MM.1S (cell line): Measurements from ENCODE around the gene FRA10AC1.
A peak's percentile ranks its signal among the peaks of the same experiment; 100 is the strongest.

ENCODE experiments used
- DNase-seq: peaks from one replicate; pipeline ENCODE4 v3.0.0-alpha.2; 2015
- H2AFZ ChIP-seq: fragments of 300-600 bp; sonication (generic); 2 replicates; pipeline ENCODE4 v1.6.0; 2016; ENCODE audit warnings: antibody characterized with exemption, low read length
- H3F3A ChIP-seq: fragments of 300-600 bp; sonication (generic); 2 replicates; pipeline ENCODE4 v1.6.1; 2016; ENCODE audit warnings: mild to moderate bottlenecking, antibody characterized with exemption, low read length, moderate library complexity, mixed read lengths; ENCODE audit not compliant: insufficient read depth
- H3K27ac ChIP-seq: fragments of 300-600 bp; sonication (generic); 2 replicates; pipeline ENCODE4 v1.5.1; 2016; ENCODE audit warnings: mild to moderate bottlenecking, low read length
- H3K27me3 ChIP-seq: fragments of 300-600 bp; sonication (generic); replicated peaks from 2 replicates; pipeline ENCODE4 v1.6.0; 2016; ENCODE audit warnings: low read length; ENCODE audit not compliant: insufficient read depth
- H3K36me3 ChIP-seq: fragments of 300-600 bp; sonication (generic); replicated peaks from 2 replicates; pipeline ENCODE4 v1.6.1; 2016; ENCODE audit warnings: mild to moderate bottlenecking, low read length, mixed read lengths; ENCODE audit not compliant: insufficient read depth
- H3K4me1 ChIP-seq: fragments of 300-600 bp; sonication (generic); 2 replicates; pipeline ENCODE4 v1.6.1; 2016; ENCODE audit warnings: low read length, mixed read lengths
- H3K4me2 ChIP-seq: fragments of 300-600 bp; sonication (generic); 2 replicates; pipeline ENCODE4 v1.6.0; 2016; ENCODE audit warnings: low read depth, low read length
- H3K4me3 ChIP-seq: fragments of 300-600 bp; sonication (generic); 2 replicates; pipeline ENCODE4 v1.5.1; 2016; ENCODE audit warnings: low read length, mixed read lengths
- H3K79me2 ChIP-seq: fragments of 300-600 bp; sonication (generic); 2 replicates; pipeline ENCODE4 v1.6.1; 2016; ENCODE audit warnings: mixed run types, low read length, mixed read lengths
- H3K9ac ChIP-seq: fragments of 300-600 bp; sonication (generic); 2 replicates; pipeline ENCODE4 v1.6.1; 2016; ENCODE audit warnings: low read length, mixed read lengths
- H3K9me2 ChIP-seq: fragments of 300-600 bp; sonication (generic); replicated peaks from 2 replicates; pipeline ENCODE4 v1.6.1; 2016; ENCODE audit warnings: mild to moderate bottlenecking, low read length, mixed read lengths; ENCODE audit not compliant: insufficient read depth
- H3K9me3 ChIP-seq: fragments of 300-600 bp; sonication (generic); replicated peaks from 2 replicates; pipeline ENCODE4 v1.6.1; 2016; ENCODE audit warnings: mild to moderate bottlenecking, low read length, mixed read lengths; ENCODE audit not compliant: insufficient read depth
- H4K20me1 ChIP-seq: fragments of 300-600 bp; sonication (generic); 2 replicates; pipeline ENCODE4 v1.6.1; 2016; ENCODE audit warnings: mild to moderate bottlenecking, low read length, moderate library complexity, mixed read lengths; ENCODE audit not compliant: insufficient read depth
- CTCF ChIP-seq: fragments of 300-600 bp; sonication (generic); IDR thresholded peaks from 2 replicates; pipeline ENCODE4 v1.5.1; 2016; ENCODE audit warnings: antibody characterized with exemption, low read length, mixed read lengths
- EZH2 ChIP-seq: fragments of 300-600 bp; sonication (generic); optimal IDR thresholded peaks from 2 replicates; pipeline ENCODE3; 2017; ENCODE audit warnings: low read depth, mild to moderate bottlenecking, antibody characterized with exemption, low read length, mixed read lengths
- EZH2phosphoT487 ChIP-seq: fragments of 300-600 bp; sonication (generic); IDR thresholded peaks from 2 replicates; pipeline ENCODE4 v1.6.1; 2018; ENCODE audit warnings: antibody characterized with exemption, low read length

FRA10AC1 gene

GRCh38 chr10:93749218-93749799 lies 46.9 kb upstream of the FRA10AC1 start:
- H4K20me1 ChIP-seq, result no peaks in the 10 kb centered on the region
- DNase-seq, result no peak
- H3K27ac ChIP-seq, result no peak overlapping the region
- no peak overlapping the region for H3K9ac ChIP-seq
- no peaks in the 10 kb centered on the region for H3K27me3 ChIP-seq
- H3K9me2 ChIP-seq, result no peaks in the 10 kb centered on the region
- H3K9me3 ChIP-seq, result no peaks in the 10 kb centered on the region
- H3K4me3 ChIP-seq, result no peak overlapping the region
- no peaks in the 10 kb centered on the region for H3K36me3 ChIP-seq
- H3F3A ChIP-seq, result no peaks in the 10 kb centered on the region
- no peaks in the 10 kb centered on the region for H3K4me1 ChIP-seq
- no peak overlapping the region for H2AFZ ChIP-seq
- H3K79me2 ChIP-seq, result no peaks in the 10 kb centered on the region
- H3K4me2 ChIP-seq, result no peak overlapping the region
- TF ChIP-seq EZH2 (no peak), EZH2phosphoT487 (no peak), CTCF (no peak)

GRCh38 chr10:93746844-93747284 lies 44.5 kb upstream of the FRA10AC1 start:
- Histone ChIP-seq H3K4me2 (no peak overlapping the region), H3K4me3 (no peak overlapping the region), H3K79me2 (no peaks in the 10 kb centered on the region), H3K4me1 (peaks cover 7% of the 10 kb centered on the region; the same call in 1 of the 2 replicates), H3K9me3 (no peaks in the 10 kb centered on the region), H3K27ac (no peak overlapping the region), H3K9me2 (no peaks in the 10 kb centered on the region), H3F3A (peaks cover 6% of the 10 kb centered on the region; the same call in 1 of the 2 replicates), H4K20me1 (no peaks in the 10 kb centered on the region), H2AFZ (no peak overlapping the region), H3K27me3 (0 out of 2 replicates have a peak, but pooled peaks cover 7% of the 10 kb centered on the region), H3K36me3 (no peaks in the 10 kb centered on the region), H3K9ac (no peak overlapping the region)
- peak; percentile 55 for TF ChIP-seq CTCF
- TF ChIP-seq EZH2phosphoT487, result no peak
- peak; percentile 30 for DNase-seq

- Histone ChIP-seq H3K9me3 (no peaks in the 10 kb centered on the region), H3F3A (peaks cover 6% of the 10 kb centered on the region; the same call in 1 of the 2 replicates), H4K20me1 (no peaks in the 10 kb centered on the region), H3K4me2 (no peak overlapping the region), H3K79me2 (no peaks in the 10 kb centered on the region), H3K9me2 (no peaks in the 10 kb centered on the region), H3K36me3 (no peaks in the 10 kb centered on the region), H3K9ac (no peak overlapping the region), H3K4me3 (no peak overlapping the region), H3K4me1 (peaks cover 7% of the 10 kb centered on the region; the same call in 1 of the 2 replicates), H3K27me3 (peaks cover 7% of the 10 kb centered on the region; the same call in 1 of the 2 replicates), H2AFZ (no peak overlapping the region), H3K27ac (no peak overlapping the region)
- TF ChIP-seq EZH2 (no peak), CTCF (peak; percentile 12; the same call in 1 of the 2 replicates)
- DNase-seq, result no peak
Observed at GRCh38 chr10:93745408-93746065, 43.1 kb upstream of the FRA10AC1 start.
